ENCODE data around the gene PNP. TPM values are rescaled to one million over a fixed set of nuclear protein-coding genes. Genes with fewer than 3 reads are reported as not detected.
"Not testable (repeated sequence)": the region's sequence is repeated elsewhere in the genome, so short reads cannot be mapped to it uniquely, and the experiment has no call there.

PNP gene
- total RNA-seq, 1 experiment from 2014 or later: 34.8 TPM

DNA sequence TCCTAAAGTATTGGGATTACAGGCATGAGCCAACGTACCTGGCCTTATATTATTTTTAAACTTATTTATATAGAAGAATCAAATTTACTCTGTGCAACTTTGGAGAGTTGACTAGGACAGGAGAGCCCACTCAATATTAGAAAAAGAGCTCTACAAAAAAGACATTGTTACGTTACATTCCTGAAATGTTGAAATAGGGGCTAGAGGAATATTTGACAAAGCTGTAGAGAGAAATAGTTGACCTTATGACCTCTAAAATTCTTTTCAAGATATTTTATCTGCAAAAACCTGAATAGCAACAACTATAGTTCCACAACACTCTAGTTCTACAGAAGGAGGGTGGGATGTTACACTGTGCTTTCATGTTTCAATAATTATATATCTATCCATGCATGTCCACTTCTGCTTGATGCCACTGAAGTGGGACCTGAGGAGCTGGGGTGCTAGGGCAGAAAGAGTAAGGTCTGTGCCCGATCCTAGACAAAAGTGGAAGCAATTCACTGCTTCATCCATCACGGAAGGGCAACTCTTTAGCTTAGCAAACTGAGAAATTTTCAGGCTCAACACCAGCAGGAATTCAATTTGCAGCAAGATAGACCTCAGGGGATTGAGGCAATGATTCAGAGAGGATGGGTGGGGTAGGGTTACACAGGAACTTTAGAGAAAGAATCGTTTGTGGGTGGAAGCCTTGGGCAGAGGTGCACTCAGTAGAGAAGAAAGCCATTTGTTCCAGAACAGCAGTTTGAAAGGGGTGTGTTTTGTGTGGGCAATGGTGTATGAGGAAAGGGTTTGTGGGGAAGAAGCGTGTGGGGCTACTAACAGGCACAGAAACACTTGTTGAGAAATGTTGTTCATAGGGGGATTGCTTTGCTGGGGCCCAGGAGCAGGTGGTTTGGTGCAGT is 20.1 kb downstream of the PNP start:
- no peaks in the 10 kb centered on the region for H3K9me3 ChIP-seq (replicated peaks)
- no peak for DNase-seq (ENCODE audit: low read depth in 1 of 2, low spot score in 2 of 2)
- no peak overlapping the region for H3K27ac ChIP-seq
- H3K27me3 ChIP-seq (replicated peaks): 0 out of 2 replicates have a peak, but pooled peaks cover 6% of the 10 kb centered on the region
- no peak overlapping the region for H3K4me3 ChIP-seq
- H3K4me1 ChIP-seq (replicated peaks): no peaks in the 10 kb centered on the region
- no peaks in the 10 kb centered on the region for H3K36me3 ChIP-seq

DNA sequence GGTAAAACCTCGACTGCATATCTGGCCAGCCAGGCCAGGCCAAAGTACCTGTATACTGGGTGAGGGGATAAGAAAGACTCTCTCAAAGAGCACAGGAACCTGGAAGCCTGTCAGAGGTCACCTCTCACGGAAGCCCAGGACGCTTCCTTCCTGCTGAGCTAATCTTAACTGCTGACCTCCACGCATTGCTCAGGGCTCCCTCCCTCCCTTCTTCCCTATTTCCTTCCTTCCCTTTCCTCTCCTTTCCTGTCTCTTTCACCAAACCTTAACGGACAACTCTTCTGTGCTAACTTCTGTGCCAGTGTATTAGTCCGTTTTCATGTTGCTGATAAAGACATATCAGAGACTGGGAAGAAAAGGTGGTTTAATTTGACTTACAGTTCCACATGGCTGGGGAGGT is 21.4 kb downstream of the PNP start:
- Histone ChIP-seq H3K4me3 (no peak overlapping the region), H3K27me3 (replicated peaks) (0 out of 2 replicates have a peak, but pooled peaks cover 6% of the 10 kb centered on the region), H3K4me1 (replicated peaks) (no peaks in the 10 kb centered on the region), H3K9me3 (replicated peaks) (no peaks in the 10 kb centered on the region), H3K36me3 (no peaks in the 10 kb centered on the region), H3K27ac (no peak overlapping the region)
- no peak for DNase-seq (ENCODE audit: low read depth in 1 of 2, low spot score in 2 of 2)

DNA sequence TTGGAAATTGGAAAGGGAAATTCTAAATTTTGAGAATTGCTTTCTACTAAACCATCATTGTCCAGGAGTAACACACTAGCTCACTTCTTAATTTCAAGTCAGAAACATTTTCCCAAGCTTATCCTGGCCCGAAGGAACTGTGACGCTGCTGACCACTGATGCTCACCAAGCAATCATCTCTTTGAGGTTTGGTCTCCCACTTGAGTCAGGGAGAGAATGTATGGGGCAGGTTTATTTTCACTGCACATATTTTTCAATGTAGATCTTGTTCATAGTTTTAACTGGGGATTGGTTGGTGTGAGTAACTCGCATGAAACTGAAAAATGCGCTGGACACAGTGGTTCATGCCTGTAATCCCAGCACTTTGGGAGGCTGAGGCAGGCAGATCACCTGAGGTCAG is 23.3 kb downstream of the PNP start:
- Histone ChIP-seq H3K27ac (no peak overlapping the region), H3K4me1 (replicated peaks) (no peaks in the 10 kb centered on the region), H3K36me3 (no peaks in the 10 kb centered on the region), H3K4me3 (no peak overlapping the region), H3K27me3 (replicated peaks) (0 out of 2 replicates have a peak, but pooled peaks cover 6% of the 10 kb centered on the region), H3K9me3 (replicated peaks) (no peaks in the 10 kb centered on the region)
- no peak for DNase-seq (ENCODE audit: low read depth in 1 of 2, low spot score in 2 of 2)

DNA sequence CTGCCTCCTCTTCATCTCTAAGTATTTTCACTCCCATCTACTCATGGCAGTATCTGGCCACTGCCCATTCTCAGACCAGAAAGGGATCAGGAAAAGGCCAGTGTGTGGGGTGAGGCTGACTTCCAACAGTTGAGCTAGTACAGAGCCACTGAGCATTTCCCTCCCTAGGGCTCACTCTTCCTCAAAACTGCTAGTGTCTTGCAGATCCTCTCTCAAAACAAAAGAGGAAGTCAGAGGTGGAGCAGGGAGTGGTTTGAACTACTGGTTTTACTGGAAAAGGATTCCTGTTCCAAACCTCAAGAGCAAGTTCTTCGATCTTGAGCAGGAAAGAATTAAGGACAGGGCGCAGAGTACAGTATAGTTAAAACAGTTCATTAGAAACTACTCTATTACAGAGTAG is 24.4 kb downstream of the PNP start:
- H3K27me3 ChIP-seq (replicated peaks): 0 out of 2 replicates have a peak, but pooled peaks cover 6% of the 10 kb centered on the region
- H3K36me3 ChIP-seq: no peaks in the 10 kb centered on the region
- no peak for DNase-seq (ENCODE audit: low read depth in 1 of 2, low spot score in 2 of 2)

DNA sequence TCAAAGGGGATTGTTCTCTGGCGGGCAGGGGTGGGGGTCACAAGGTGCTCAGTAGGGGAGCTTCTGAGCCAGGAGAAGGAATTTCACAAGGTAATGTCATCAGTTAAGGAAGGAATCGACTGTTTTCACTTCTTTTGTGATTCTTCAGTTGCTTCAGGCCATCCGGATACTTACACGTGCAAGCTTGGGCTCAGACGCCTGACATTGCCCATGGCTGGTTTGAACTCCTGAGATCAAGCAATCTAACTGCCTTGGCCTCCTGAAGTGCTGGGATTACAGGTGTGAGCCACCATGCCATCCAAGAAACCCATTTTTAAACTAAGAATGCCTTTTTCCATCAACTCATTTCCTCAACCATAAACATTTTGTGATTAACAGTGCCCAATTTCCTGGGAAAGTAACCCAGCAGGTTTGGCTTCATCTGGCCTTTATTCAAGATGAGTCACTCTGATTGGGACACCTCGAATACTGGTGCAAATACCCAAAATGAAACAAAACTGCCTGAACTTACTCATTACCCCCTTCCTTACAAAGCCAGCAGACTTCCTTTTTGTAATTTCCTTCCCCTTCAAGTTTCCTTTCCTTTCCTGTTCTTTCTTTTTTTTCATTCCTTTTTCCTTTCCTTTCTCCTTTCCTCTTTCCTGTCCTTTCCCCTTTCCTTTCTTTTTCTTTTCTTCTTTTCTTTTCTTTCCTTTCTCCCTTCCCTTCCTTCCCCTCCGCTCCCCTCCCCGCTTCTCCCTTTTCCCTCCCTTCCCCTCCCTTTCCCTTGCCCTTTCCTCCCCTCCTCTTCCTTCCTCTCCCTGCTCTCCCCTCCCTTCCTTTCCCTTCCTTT is 25.9 kb downstream of the PNP start:
- Histone ChIP-seq H3K36me3 (no peaks in the 10 kb centered on the region), H3K4me1 (replicated peaks) (no peaks in the 10 kb centered on the region), H3K9me3 (replicated peaks) (no peaks in the 10 kb centered on the region), H3K27me3 (replicated peaks) (0 out of 2 replicates have a peak, but pooled peaks cover 6% of the 10 kb centered on the region), H3K4me3 (no peak overlapping the region), H3K27ac (no peak overlapping the region)
- no peak for DNase-seq (ENCODE audit: low read depth in 1 of 2, low spot score in 2 of 2)

More for the DNA sequence above, 24.4 kb downstream of the PNP start:
- H3K9me3 ChIP-seq (replicated peaks): no peaks in the 10 kb centered on the region
- no peak overlapping the region for H3K4me3 ChIP-seq
- no peaks in the 10 kb centered on the region for H3K4me1 ChIP-seq (replicated peaks)
- H3K27ac ChIP-seq: no peak overlapping the region

DNA sequence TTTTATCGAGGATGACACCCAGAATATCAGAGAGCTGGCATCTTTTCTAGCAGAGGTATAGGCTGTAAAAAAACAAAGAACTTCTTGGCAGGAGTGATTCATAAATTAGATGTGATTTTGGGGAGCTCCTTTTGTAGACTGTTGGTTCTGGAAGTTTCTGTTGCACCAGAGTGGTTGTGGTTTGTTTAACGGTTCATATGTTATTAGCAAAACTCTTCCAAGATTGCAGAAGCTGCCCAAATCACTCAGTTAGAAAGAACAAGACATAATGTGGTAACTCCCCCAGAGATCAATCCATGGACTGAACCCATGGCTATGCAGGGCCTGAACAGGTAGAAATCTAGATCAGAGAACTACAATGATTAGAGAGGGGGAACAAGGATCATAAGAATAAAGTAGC is 29.4 kb downstream of the PNP start:
- Histone ChIP-seq H3K4me3 (no peak overlapping the region), H3K27ac (no peak overlapping the region), H3K27me3 (replicated peaks) (no peaks in the 10 kb centered on the region; the same call in 1 of the 2 replicates), H3K9me3 (replicated peaks) (no peaks in the 10 kb centered on the region), H3K4me1 (replicated peaks) (no peaks in the 10 kb centered on the region), H3K36me3 (no peaks in the 10 kb centered on the region)
- DNase-seq (ENCODE audit: low read depth in 1 of 2, low spot score in 2 of 2): no peak

DNA sequence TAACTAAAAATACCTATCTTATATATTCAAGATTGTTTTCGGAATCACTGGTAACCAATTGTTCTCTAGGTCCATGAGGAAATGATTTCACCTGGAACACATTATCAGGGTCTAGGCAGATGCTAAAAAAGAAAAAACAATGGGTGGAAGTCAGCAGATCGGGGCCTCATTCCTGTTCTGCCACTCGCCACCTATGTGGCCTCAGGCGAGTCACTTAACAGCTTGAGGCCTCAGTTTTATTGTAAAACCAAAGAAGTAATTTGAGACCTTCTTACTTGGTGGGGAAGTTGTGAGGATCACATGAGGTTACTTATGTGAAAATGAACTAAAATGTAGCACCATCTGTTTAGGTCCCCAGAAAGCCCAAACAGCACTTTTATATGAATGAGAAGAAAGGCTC is 29.9 kb downstream of the PNP start:
- Histone ChIP-seq H3K9me3 (replicated peaks) (no peaks in the 10 kb centered on the region), H3K27me3 (replicated peaks) (no peaks in the 10 kb centered on the region; the same call in 1 of the 2 replicates), H3K36me3 (no peaks in the 10 kb centered on the region), H3K4me1 (replicated peaks) (no peaks in the 10 kb centered on the region), H3K4me3 (no peak overlapping the region), H3K27ac (no peak overlapping the region)
- no peak for DNase-seq (ENCODE audit: low read depth in 1 of 2, low spot score in 2 of 2)

DNA sequence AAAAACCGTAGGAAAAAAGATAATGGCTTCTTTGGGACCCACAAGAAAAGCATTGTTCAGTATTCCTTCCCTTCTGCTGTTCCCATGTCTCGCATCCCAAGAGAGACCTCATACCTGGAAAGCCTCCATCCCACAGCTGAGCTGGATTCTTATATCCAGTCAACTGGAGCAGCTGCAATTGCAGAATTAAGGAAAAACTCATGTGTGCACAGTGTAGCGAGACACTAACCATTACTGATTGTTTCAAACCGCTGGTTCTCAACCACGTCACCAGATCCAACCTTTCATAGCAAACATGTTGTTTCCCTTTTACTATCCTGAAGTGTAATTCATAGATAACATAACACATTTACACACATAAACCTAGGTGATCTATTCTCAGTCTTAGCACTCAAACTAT is 30.7 kb downstream of the PNP start:
- H3K4me3 ChIP-seq: no peak overlapping the region
- no peaks in the 10 kb centered on the region for H3K36me3 ChIP-seq
- no peak overlapping the region for H3K27ac ChIP-seq
- no peaks in the 10 kb centered on the region for H3K4me1 ChIP-seq (replicated peaks)
- no peak for DNase-seq (ENCODE audit: low read depth in 1 of 2, low spot score in 2 of 2)
- no peaks in the 10 kb centered on the region; the same call in 1 of the 2 replicates for H3K27me3 ChIP-seq (replicated peaks)
- no peaks in the 10 kb centered on the region for H3K9me3 ChIP-seq (replicated peaks)

DNA sequence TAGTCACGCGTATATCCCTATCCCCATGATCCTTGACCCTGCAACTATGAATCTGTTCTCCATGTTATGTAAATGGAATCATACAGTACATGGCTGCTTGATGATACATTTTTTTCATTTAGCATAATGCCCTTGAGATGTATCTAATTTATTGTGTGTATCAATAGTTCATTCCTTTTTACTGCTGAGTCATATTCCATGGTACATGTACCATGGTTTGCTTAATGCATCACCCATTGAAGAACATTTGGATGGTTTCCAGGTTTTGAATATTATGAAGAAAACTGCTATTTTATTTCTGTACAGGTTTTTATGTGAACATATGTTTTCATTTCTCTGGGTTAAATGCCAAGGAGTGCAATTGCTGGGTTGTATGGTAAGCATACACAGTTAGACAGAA is 32.1 kb downstream of the PNP start:
- Histone ChIP-seq H3K36me3 (no peaks in the 10 kb centered on the region), H3K4me1 (replicated peaks) (no peaks in the 10 kb centered on the region), H3K27ac (no peak overlapping the region), H3K9me3 (replicated peaks) (no peaks in the 10 kb centered on the region), H3K27me3 (replicated peaks) (no peaks in the 10 kb centered on the region; the same call in 1 of the 2 replicates), H3K4me3 (no peak overlapping the region)
- no peak for DNase-seq (ENCODE audit: low read depth in 1 of 2, low spot score in 2 of 2)

DNA sequence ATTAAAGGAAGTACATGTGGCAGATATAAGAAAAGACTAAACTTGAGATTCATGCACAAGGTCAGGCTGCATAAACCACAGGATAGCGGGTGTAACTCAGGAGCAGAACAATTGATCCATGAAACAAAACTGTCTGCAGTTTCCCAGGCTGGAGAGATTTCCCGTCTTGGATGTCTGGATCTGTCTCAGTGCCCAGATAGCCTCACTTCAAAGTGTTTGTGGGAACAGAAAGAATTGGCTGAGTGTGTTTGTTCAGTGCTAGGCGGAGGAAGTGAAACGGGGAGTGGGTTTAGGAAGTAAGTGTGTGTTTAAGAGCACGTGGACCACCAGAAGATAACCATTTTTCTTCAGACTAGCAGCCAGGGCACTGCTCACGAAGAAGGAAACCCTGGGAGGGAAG is 34.7 kb downstream of the PNP start:
- H3K4me3 ChIP-seq: no peak overlapping the region
- H3K27me3 ChIP-seq (replicated peaks): no peaks in the 10 kb centered on the region; the same call in 1 of the 2 replicates
- H3K36me3 ChIP-seq: no peaks in the 10 kb centered on the region
- no peaks in the 10 kb centered on the region for H3K4me1 ChIP-seq (replicated peaks)
- no peak overlapping the region for H3K27ac ChIP-seq
- no peaks in the 10 kb centered on the region for H3K9me3 ChIP-seq (replicated peaks)
- DNase-seq (ENCODE audit: low read depth in 1 of 2, low spot score in 2 of 2): no peak

DNA sequence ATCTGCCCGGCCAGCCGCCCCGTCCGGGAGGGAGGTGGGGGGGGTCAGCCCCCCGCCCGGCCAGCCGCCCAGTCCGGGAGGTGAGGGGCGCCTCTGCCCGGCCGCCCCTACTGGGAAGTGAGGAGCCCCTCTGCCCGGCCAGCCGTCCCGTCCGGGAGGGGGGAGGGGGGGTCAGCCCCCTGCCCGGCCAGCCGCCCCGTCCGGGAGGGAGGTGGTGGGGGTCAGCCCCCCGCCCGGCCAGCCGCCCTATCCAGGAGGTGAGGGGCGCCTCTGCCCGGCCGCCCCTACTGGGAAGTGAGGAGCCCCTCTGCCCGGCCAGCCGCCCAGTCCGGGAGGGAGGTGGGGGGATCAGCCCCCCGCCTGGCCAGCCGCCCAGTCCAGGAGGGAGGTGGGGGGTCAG is 37.1 kb downstream of the PNP start:
- H3K4me1 ChIP-seq (replicated peaks); H3K36me3 ChIP-seq; H3K27me3 ChIP-seq (replicated peaks); H3K27ac ChIP-seq; DNase-seq (ENCODE audit: low read depth in 1 of 2, low spot score in 2 of 2); H3K4me3 ChIP-seq; H3K9me3 ChIP-seq (replicated peaks): not testable (repeated sequence)

DNA sequence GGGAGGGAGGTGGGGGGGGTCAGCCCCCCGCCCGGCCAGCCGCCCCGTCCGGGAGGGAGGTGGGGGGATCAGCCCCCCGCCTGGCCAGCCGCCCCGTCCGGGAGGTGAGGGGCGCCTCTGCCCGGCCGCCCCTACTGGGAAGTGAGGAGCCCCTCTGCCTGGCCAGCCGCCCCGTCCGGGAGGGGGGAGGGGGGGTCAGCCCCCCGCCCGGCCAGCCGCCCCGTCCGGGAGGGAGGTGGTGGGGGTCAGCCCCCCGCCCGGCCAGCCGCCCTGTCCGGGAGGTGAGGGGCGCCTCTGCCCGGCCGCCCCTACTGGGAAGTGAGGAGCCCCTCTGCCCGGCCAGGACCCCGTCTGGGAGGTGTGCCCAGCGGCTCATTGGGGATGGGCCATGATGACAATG is 37.5 kb downstream of the PNP start:
- not testable (repeated sequence) for H3K27ac ChIP-seq; H3K27me3 ChIP-seq (replicated peaks); H3K36me3 ChIP-seq; H3K4me3 ChIP-seq; H3K4me1 ChIP-seq (replicated peaks); H3K9me3 ChIP-seq (replicated peaks); DNase-seq (ENCODE audit: low read depth in 1 of 2, low spot score in 2 of 2)

DNA sequence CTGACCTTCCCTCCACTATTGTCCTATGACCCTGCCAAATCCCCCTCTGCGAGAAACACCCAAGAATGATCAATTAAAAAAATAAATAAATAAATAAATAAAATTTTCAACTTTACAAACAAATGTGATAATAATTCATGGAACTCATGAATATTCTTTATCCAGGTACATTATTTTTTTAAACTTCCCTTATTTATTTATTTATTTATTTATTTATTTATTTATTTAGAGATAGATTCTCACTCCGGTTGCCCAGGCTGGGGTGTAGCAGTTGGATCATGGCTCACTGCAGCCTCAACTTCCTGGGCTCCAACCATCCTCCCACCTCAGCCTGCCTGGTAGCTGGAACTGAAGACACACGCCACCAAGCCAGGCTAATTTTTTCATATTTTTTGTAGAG is 38.3 kb downstream of the PNP start:
- not testable (repeated sequence) for DNase-seq (ENCODE audit: low read depth in 1 of 2, low spot score in 2 of 2); H3K4me1 ChIP-seq (replicated peaks); H3K4me3 ChIP-seq; H3K27me3 ChIP-seq (replicated peaks); H3K36me3 ChIP-seq; H3K27ac ChIP-seq; H3K9me3 ChIP-seq (replicated peaks)

DNA sequence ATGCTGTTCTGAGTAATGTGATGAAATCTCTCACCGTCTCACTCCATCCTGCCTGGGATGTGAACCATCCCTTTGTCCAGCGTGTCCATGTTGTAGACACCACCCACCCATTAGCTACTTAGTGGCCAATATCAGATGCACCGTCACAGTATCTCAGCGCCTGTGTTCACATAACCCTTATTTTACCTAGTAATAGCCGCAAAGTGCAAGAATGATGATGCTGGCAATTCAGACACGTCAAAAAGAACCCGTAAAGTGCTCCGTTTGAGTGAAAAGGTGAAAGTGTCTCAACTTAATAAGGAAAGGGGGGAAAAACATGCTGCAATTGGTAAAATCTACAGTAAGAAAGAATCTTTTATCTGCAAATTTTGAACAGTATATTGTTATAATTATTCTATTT is 39.2 kb downstream of the PNP start:
- Histone ChIP-seq H3K27me3 (replicated peaks) (peaks cover 2% of the 10 kb centered on the region; the same call in 1 of the 2 replicates), H3K9me3 (replicated peaks) (no peaks in the 10 kb centered on the region), H3K4me3 (no peak overlapping the region)

More for the DNA sequence above, 39.2 kb downstream of the PNP start:
- Histone ChIP-seq H3K36me3 (no peaks in the 10 kb centered on the region), H3K4me1 (replicated peaks) (no peaks in the 10 kb centered on the region), H3K27ac (no peak overlapping the region)
- no peak for DNase-seq (ENCODE audit: low read depth in 1 of 2, low spot score in 2 of 2)

Data from SJSA1 (cell line).